ENCODE data around the gene SLC48A1. TPM values are rescaled to one million over a fixed set of nuclear protein-coding genes. Genes with fewer than 3 reads are reported as not detected.
A peak's percentile ranks its signal among the peaks of the same experiment; 100 is the strongest.

SLC48A1 gene
- total and polyA plus RNA-seq, 2 donors (not counting 3 experiments of a cell fraction or from before 2014, with no cell fraction given) = 17.3 to 20.3 TPM

GRCh38 chr12:47828976-47829482 lies 56.0 kb downstream of the SLC48A1 start:
- intact Hi-C loops (cut with micrococcal nuclease) (loop anchor here (1.0 kb wide), 1 partner anchor 9 kb away; no protein-coding TSS in a partner anchor), dilution Hi-C loops (cut with MboI; ENCODE audit: extremely low pct_ligation_motif_present, low sequenced_read_pairs) (no loop called here)
- H2AFZ ChIP-seq (ENCODE audit: low read depth, low read length) = peak overlapping the region; percentile 57
- FAIRE-seq = peak; percentile 93
- peak; percentile 77 for DNase-seq (ENCODE audit: low read depth, low spot score)
- no peak overlapping the region for H3K4me2 ChIP-seq (ENCODE audit: insufficient read depth, low read length)
- no TSS peak for BruUV-seq (replicated peaks)
- H3K79me2 ChIP-seq (ENCODE audit: control insufficient read depth, insufficient read depth, low read length) = no peaks in the 10 kb centered on the region
- no peak overlapping the region for H3K9ac ChIP-seq (replicated peaks; ENCODE audit: extremely low read depth, insufficient read depth, low read length)
- no peak overlapping the region for H3K4me3 ChIP-seq (replicated peaks in 1 of 3; ENCODE audit: insufficient read depth in 1 of 3, low read depth in 1 of 3, low read length in 3 of 3)
- ChIA-PET CTCF (interaction anchor here (0.9 to 15.5 kb wide), 11 partner anchors 10 to 123 kb away, joined by 3 to 427 read pairs (median 5); partner anchors contain the start of genes HDAC7, RAPGEF3 and RPAP3), POLR2A (interaction anchor here (0.6 to 1.2 kb wide), 3 partner anchors 8 to 123 kb away, joined by 3 to 4 read pairs (median 3); partner anchors contain the start of gene RPAP3)
- no peaks in the 10 kb centered on the region for H3K36me3 ChIP-seq (ENCODE audit: control insufficient read depth in 2 of 2, extremely low read depth in 1 of 2, insufficient read depth in 2 of 2, low read length in 2 of 2)
- TF ChIP-seq GATA2 (IDR thresholded peaks at IDR 0.05; ENCODE audit: insufficient read depth, insufficient read length, low read depth, low read length) (no peak), MAX (IDR thresholded peaks at IDR 0.05; ENCODE audit: insufficient read depth, insufficient read length) (no peak)
- H3K27ac ChIP-seq (ENCODE audit: insufficient read depth, low read depth, low read length) = peak overlapping the region; percentile 5
- no peaks in the 10 kb centered on the region for H3K9me3 ChIP-seq (replicated peaks; ENCODE audit: control insufficient read depth, insufficient read depth, low read length)
- no peaks in the 10 kb centered on the region for H4K20me1 ChIP-seq (replicated peaks; ENCODE audit: control insufficient read depth, extremely low read depth, insufficient read depth, low read length)
- H3K27me3 ChIP-seq (ENCODE audit: control insufficient read depth in 2 of 2, insufficient read depth in 2 of 2, low read length in 2 of 2) = no peaks in the 10 kb centered on the region
- H3K9me1 ChIP-seq (replicated peaks; ENCODE audit: control insufficient read depth, extremely low read depth, insufficient read depth, low read length) = no peaks in the 10 kb centered on the region
- H3K4me1 ChIP-seq (ENCODE audit: control insufficient read depth, extremely low read depth, insufficient read depth, low read length) = peaks cover 10% of the 10 kb centered on the region

GRCh38 chr12:47829584-47829983 lies 56.5 kb downstream of the SLC48A1 start:
- H3K79me2 ChIP-seq (ENCODE audit: control insufficient read depth, insufficient read depth, low read length) = no peaks in the 10 kb centered on the region
- intact Hi-C loops (cut with micrococcal nuclease) (loop anchor here (1.0 kb wide), 1 partner anchor 9 kb away; no protein-coding TSS in a partner anchor), dilution Hi-C loops (cut with MboI; ENCODE audit: extremely low pct_ligation_motif_present, low sequenced_read_pairs) (no loop called here)
- H3K27me3 ChIP-seq (ENCODE audit: control insufficient read depth in 2 of 2, insufficient read depth in 2 of 2, low read length in 2 of 2) = no peaks in the 10 kb centered on the region
- POLR2A ChIA-PET = interaction anchor here (1.2 kb wide), 1 partner anchor 9 kb away, joined by 3 read pairs; no protein-coding TSS in a partner anchor
- H3K27ac ChIP-seq (ENCODE audit: insufficient read depth, low read depth, low read length) = no peak overlapping the region
- H2AFZ ChIP-seq (ENCODE audit: low read depth, low read length) = peak overlapping the region; percentile 57
- no peaks in the 10 kb centered on the region for H3K36me3 ChIP-seq (ENCODE audit: control insufficient read depth in 2 of 2, extremely low read depth in 1 of 2, insufficient read depth in 2 of 2, low read length in 2 of 2)
- no peak overlapping the region for H3K9ac ChIP-seq (replicated peaks; ENCODE audit: extremely low read depth, insufficient read depth, low read length)
- H3K4me1 ChIP-seq (ENCODE audit: control insufficient read depth, extremely low read depth, insufficient read depth, low read length) = peaks cover 10% of the 10 kb centered on the region
- no peak overlapping the region for H3K4me3 ChIP-seq (replicated peaks in 1 of 3; ENCODE audit: insufficient read depth in 1 of 3, low read depth in 1 of 3, low read length in 3 of 3)
- CTCF ChIA-PET = interaction anchor here (0.9 to 15.5 kb wide), 8 partner anchors 9 to 123 kb away, joined by 3 to 427 read pairs (median 6); partner anchors contain the start of genes HDAC7, RAPGEF3 and RPAP3
- H4K20me1 ChIP-seq (replicated peaks; ENCODE audit: control insufficient read depth, extremely low read depth, insufficient read depth, low read length) = no peaks in the 10 kb centered on the region
- TF ChIP-seq MAX (IDR thresholded peaks at IDR 0.05; ENCODE audit: insufficient read depth, insufficient read length) (no peak), FOS (IDR thresholded peaks at IDR 0.05; ENCODE audit: borderline replicate concordance, insufficient read depth, low read length) (no peak), POLR2A (IDR thresholded peaks at IDR 0.05; ENCODE audit: low read depth, low read length) (no peak), GATA2 (IDR thresholded peaks at IDR 0.05; ENCODE audit: insufficient read depth, insufficient read length, low read depth, low read length) (no peak), JUN (IDR thresholded peaks at IDR 0.05; ENCODE audit: borderline replicate concordance, insufficient read depth, insufficient read length, low read depth) (no peak), EZH2 (IDR thresholded peaks at IDR 0.05; ENCODE audit: borderline replicate concordance, low read depth, low read length, severe bottlenecking) (no peak), POLR2AphosphoS5 (IDR thresholded peaks at IDR 0.05; ENCODE audit: insufficient read depth, low read depth, low read length) (no peak), MYC (IDR thresholded peaks at IDR 0.05; ENCODE audit: low read depth, low read length) (no peak)
- TF ChIP-seq, protein P1, sequence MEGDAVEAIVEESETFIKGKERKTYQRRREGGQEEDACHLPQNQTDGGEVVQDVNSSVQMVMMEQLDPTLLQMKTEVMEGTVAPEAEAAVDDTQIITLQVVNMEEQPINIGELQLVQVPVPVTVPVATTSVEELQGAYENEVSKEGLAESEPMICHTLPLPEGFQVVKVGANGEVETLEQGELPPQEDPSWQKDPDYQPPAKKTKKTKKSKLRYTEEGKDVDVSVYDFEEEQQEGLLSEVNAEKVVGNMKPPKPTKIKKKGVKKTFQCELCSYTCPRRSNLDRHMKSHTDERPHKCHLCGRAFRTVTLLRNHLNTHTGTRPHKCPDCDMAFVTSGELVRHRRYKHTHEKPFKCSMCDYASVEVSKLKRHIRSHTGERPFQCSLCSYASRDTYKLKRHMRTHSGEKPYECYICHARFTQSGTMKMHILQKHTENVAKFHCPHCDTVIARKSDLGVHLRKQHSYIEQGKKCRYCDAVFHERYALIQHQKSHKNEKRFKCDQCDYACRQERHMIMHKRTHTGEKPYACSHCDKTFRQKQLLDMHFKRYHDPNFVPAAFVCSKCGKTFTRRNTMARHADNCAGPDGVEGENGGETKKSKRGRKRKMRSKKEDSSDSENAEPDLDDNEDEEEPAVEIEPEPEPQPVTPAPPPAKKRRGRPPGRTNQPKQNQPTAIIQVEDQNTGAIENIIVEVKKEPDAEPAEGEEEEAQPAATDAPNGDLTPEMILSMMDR (IDR thresholded peaks at IDR 0.05; ENCODE audit: extremely low read depth in 1 of 2, insufficient read depth in 1 of 2, low read depth in 1 of 2, low read length in 2 of 2) = no peak
- no TSS peak for BruUV-seq (replicated peaks)
- H3K4me2 ChIP-seq (ENCODE audit: insufficient read depth, low read length) = no peak overlapping the region
- no peak for DNase-seq (ENCODE audit: low read depth, low spot score)
- no peaks in the 10 kb centered on the region for H3K9me3 ChIP-seq (replicated peaks; ENCODE audit: control insufficient read depth, insufficient read depth, low read length)
- H3K9me1 ChIP-seq (replicated peaks; ENCODE audit: control insufficient read depth, extremely low read depth, insufficient read depth, low read length) = no peaks in the 10 kb centered on the region
- no peak for FAIRE-seq

All from endothelial cell of umbilical vein (primary cell).